GM21381 (cell line): ENCODE measurements around the gene MRPL48.
"Not testable (repeated sequence)": the region's sequence is repeated elsewhere in the genome, so short reads cannot be mapped to it uniquely, and the experiment has no call there.

Source experiments
- ATAC-seq: cut with Tn5 transposase; IDR thresholded peaks from one replicate; pipeline ENCODE4 v1.9.1; 2021; ENCODE audit warnings: mild to moderate bottlenecking, moderate library complexity; ENCODE audit not compliant: unreplicated experiment

Gene MRPL48

GRCh38 chr11:73787643-73788558, at the start of gene MRPL48:
Gene MRPL48, plus strand, starts transcription at chr11:73787874. Its CDS starts 98 bp downstream, at chr11:73787972.
- peak; percentile 96 for ATAC-seq

- no peak for ATAC-seq
Measured at GRCh38 chr11:73743045-73743444, 44.6 kb upstream of the MRPL48 start.

DNA sequence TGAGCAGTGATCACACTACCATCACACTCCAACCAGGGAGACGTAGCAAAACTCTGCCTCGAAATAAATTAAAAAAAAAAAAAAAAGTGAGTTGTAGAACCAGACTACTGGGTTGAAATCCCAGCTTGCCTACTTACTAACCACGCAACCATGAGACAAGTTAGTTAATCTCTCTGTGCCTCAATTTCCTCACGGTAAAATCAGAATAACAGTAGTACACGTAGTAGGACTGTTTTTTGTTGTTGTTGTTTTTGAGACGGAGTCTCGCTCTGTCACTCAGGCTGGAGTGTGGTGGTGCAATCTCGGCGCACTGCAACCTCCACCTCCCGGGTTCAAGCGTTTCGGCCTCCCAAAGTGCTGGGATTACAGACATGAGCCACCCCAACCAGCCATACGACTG, 41.0 kb upstream of the MRPL48 start:
- no peak for ATAC-seq

DNA sequence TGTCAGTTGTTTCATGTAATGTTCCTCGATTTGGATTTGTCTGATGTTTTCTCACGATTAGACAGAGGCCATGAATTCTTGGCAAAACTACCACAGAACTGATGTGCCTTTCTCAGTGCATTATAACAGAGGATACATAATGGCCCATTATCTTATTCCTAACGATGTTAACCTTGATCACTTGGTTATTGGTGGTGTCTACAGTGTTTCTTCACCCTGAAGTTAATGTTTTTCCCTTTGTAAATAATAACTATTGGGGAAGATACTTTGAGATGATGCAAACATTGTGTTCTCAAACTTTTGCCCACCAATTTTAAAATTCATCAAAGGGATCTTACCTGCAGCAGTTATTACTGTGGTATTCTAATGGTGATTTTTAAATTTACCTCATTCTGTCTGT, 39.9 kb upstream of the MRPL48 start:
- no peak for ATAC-seq

GRCh38 chr11:73748300-73748699, 39.4 kb upstream of the MRPL48 start:
- ATAC-seq: no peak

- ATAC-seq: no peak
Measured at GRCh38 chr11:73749118-73749517, 38.6 kb upstream of the MRPL48 start.

DNA sequence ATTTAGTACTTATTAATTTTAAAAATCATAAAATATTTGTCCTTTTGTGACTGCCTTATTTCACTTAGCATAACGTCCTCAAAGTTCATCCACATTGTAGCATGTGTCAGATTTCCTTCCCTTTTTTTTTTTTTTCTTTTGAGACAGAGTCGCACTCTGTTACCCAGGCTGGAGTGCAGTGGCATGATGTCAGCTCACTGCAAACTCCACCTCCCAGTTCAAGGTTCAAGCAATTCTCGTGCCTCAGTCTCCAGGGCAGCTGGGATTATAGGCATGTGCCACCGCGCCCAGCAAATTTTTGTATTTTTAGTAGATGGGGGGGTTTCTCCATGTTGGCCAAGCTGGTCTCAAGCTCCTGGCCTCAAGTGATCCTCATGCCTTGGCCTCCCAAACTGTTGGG, 37.4 kb upstream of the MRPL48 start:
- ATAC-seq: no peak

GRCh38 chr11:73750862-73751261, 36.8 kb upstream of the MRPL48 start:
- not testable (repeated sequence) for ATAC-seq

DNA sequence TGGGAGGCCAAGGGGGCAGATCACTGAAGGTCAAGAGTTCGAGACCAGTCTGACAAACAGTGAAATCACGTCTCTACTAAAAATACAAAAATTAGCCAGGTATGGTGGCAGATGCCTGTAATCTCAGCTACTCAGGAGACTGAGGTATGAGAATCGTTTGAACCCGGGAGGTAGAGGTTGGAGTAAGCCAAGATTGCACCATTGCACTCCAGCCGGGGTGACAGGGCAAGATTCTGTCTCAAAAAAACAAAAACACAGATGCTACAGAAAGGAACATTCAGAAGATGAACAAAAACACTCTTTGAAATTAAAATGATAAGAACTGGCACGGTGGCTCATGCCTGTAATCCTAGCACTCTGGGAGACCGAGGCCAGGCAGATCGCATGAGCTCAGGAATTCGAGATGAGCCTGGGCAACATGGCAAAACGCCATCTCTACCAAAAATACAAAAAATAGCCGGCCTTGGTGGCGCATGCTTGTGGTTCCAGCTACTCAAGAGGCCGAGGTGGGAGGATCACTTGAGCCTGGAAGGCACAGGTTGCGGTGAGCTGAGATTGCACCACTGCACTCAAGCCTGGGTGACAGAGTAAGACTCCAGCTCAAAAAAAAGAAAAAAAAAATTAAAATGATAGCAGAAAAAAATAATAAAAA, 35.3 kb upstream of the MRPL48 start:
- no peak for ATAC-seq

GRCh38 chr11:73752903-73753302, 34.8 kb upstream of the MRPL48 start:
- no peak for ATAC-seq

- no peak for ATAC-seq
Measured at GRCh38 chr11:73753938-73754337, 33.7 kb upstream of the MRPL48 start.

DNA sequence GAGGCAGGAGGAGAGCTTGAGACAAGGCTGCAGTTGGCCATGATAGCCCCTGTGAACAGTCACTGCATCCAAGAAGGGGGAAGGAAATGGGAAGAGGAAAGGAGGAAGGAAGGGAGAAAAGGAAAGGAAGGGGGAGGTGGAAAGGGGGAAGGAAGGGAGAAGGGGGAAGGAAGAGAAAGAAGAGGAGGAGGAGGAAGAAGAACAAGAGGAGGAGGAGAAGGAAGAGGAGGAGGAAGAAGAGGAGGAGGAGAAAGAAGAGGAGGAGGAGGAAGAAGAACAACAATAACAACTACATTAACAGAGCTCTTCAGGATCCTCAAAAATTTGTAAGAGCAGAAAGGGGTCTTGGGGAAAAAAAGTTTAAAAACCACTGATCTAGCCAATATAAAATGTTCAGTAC, 32.0 kb upstream of the MRPL48 start:
- no peak for ATAC-seq

DNA sequence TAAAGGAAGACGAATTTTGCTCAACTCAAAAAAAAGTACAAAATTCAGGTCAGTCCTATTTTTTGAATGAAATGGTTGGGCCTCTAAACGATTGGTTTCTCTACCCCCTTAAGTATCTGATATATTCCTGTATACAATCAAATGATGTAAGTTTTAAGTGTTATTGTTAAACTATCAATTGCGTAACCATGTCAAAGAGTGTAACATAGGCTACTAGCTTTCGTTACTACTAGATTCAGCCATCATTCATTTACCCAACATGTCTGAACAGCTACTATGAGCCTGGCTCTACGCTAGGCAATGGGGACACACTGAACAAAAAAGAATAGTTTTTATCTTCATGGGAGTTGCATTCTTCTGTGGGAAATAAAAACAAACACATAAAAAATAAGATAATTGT, 30.1 kb upstream of the MRPL48 start:
- ATAC-seq: no peak

DNA sequence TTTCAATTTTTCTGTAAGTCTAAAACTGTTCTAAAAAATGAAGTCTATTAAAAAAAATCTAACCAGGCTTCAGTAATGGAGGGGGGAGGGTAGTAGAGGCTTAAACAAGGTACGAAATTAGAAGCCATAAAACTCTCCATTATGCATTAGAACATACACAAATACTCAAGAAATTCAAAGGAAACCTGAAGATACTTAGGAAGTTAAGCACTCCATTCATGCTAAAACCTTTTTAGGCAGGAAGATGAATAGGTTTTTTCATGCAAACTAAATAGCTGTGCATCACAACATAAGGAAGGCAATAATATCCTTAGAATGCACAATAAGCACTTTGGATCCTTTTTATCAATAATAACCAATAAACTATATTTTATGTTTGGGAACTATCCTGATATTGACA, 29.2 kb upstream of the MRPL48 start:
- ATAC-seq: no peak

- ATAC-seq: no peak
Measured at GRCh38 chr11:73759610-73760134, 28.0 kb upstream of the MRPL48 start.

DNA sequence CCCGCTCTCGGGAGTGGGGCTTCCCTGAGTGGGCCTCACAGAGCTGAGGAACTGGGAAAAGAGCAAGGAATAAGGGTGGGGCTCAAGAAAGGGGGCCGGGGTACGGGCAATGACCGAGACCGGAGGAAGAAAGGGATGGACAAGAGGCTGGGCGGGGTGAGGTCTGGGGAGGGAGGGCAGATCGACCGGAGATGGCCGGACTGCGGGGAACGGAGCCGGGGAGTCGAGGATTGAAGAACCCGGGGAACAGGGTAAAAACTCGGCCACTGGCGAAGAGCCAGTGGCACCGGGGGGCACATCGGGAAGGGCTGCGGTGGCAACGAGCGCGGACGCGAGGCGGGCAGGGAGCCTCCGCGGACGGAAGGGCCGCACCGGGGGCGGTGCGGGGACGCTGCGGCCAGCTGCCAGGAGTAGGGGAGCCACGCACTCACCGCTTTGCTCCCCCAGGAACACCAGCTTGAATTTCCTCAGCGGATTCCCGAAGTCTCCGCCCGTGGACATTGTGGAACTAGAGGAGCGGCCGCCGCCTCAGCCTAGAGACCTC, 27.5 kb upstream of the MRPL48 start:
- peak; percentile 0 for ATAC-seq

DNA sequence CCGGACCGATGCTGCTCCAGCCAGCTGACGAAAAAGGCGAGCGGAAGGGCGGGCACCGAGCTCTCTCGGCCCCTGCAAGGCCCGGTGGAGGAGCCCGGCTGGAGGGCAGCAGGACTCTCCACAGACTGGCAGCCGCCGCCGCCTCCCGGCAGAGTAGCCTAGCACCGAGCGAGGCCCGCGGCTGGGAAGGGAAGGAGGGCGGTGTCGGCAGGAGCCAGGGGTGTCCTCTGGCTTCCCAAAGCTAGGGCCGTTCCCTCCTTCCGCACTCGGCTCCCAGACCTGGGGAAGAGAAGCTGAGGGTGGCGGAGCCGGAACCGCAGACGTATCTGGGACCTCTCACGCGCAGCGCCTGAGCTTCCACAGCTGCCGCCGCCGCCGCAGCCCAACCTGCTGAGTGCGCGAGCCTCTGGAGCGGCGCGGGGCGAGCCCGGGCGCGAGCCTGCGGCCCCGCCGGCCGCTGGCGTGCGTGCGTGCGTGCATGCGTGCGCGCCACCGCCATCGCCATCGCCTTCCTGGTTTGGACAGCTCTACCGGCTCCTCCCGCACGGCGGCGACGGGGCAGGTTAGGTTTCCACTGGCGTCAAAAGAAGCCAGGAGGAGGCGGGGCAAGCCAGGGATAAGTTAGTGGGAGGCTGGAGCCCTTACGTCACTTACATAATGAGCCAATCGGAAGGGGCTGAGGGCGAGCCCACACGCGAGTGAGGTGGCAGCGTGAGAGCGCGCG, 26.8 kb upstream of the MRPL48 start, which contains the start of gene RAB6A:
Gene RAB6A, minus strand, starts transcription at position 396 of the 724 bp plus-strand sequence. CDS start 439 bp downstream, outside the sequence.
- ATAC-seq: peak; percentile 96

GRCh38 chr11:73761403-73761945, 26.2 kb upstream of the MRPL48 start:
- no peak for ATAC-seq

- no peak for ATAC-seq
Measured at GRCh38 chr11:73762732-73763131, 24.9 kb upstream of the MRPL48 start.

GRCh38 chr11:73766763-73767162, 20.9 kb upstream of the MRPL48 start:
- no peak for ATAC-seq

- not testable (repeated sequence) for ATAC-seq
Measured at GRCh38 chr11:73770811-73771210, 16.9 kb upstream of the MRPL48 start.
